Measurements from ENCODE around the gene BLCAP. TPM values are rescaled to one million over a fixed set of nuclear protein-coding genes. Genes with fewer than 3 reads are reported as not detected.

The BLCAP gene
- polyA plus RNA-seq, 3 donors = 79.0 to 92.9 (median 81.9) TPM

DNA sequence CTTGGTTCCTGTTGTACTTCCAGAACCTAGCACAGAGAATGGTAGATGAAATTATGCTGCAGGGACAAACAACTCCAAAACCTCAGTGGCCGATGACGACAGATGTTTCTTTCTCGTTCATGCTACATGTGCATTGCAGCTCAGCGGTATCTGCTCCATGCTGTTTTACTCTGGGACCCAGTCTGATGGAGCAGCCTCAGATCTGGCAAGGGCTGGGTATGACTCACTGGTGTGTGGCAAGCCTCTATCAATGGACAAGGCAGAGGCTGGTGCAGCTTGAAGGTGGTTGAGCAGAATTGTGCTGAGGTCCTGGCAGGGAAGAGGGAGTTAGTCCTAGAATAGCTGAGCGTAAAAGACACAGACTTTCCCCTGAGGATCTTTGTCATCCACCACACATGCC, 10.3 kb upstream of the BLCAP start:
- DNase-seq (ENCODE audit: extremely low read depth in 1 of 11, low read depth in 9 of 11, low spot score in 4 of 11) = no peak

DNA sequence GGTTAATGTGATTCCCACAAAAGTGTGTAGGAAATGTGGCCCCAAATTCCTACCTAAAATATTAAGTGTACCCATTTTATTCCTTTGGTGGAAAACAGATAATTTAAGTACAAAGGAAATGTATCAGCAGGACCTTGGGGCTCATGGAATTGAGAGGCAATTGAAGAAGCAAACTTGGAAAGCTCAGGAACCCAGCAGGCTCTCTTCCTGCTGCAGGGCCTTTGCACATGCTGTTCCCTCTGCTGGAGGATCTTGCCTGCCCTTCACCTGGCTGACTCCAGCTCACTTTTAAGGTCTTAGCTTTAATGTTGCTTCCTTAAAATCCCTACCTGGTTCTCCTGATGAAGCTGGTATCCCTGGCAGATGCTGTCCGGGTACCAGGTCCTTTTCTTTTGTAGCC, 9.8 kb upstream of the BLCAP start:
- DNase-seq (ENCODE audit: extremely low read depth in 1 of 11, low read depth in 9 of 11, low spot score in 4 of 11) = no peak

DNA sequence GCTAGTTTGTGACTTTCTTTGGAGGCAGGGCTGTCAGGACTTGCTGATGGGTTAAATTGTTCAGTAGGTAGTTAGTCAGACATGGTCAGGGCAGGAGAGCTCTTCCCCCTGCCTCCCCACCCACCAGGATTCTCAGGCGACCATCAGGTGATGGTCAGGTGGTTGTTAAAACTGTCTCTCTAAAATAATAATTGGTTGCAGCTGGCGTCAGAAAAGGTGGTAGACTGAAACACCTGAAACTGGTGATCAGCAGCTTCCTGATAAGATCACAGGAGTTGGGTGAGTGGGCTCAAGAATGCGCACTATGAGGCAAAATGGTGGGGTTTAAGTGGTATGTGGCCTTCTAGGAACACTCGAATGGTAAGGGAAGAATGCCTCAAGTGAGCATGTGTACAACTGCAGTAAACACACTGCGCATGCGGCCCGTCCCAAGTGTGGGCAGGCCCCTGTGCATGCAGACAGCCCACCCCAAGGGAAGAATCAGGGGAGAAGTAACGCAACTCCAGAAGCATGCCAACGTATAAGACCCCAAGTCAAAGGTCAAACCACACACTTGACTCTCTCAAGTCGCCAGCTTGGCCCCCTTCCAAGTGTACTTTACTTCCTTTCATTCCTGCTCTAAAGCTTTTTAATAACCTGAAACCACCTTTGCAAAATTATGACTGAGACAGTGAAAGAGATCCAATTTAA, 7.9 kb upstream of the BLCAP start:
- no peak for DNase-seq (ENCODE audit: extremely low read depth in 1 of 11, low read depth in 9 of 11, low spot score in 4 of 11)

DNA sequence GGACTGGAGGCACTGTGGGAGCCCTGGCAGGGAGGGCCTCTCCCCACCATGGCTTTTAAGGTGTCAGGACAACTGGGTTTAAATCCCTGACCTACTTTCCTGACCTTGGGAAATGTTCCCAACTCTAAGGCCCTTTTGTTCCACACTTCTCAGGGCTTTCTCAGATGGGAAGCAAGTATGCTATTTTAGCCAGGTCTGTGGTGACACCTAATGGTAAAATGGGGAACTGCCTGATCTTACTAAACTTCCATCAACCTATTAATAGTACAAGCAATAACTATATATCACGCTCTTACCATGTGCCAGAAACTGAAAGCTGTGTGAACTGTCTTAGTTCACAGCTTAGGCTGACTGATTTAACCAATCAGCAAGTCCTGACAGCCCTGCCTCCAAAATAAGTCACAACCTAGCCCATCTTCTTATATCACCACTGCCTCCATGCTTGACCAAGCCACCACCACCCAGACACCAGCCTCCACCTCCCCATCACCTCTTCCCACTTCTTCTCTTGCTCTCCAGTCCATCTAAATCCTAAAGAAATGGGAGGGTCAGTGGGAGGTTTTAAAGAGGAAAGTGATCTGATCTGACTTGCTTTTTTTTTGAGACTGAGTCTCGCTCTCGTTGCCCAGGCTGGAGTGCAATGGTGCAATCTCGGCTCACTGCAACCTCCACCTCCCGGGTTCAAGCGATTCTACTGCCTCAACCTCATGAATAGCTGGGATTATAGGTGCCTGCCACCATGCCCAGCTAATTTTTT, 6.9 kb upstream of the BLCAP start:
- peak in 5 of 11 donors; percentile 69 to 83 (median 76) for DNase-seq (ENCODE audit: extremely low read depth in 1 of 11, low read depth in 9 of 11, low spot score in 4 of 11)

DNA sequence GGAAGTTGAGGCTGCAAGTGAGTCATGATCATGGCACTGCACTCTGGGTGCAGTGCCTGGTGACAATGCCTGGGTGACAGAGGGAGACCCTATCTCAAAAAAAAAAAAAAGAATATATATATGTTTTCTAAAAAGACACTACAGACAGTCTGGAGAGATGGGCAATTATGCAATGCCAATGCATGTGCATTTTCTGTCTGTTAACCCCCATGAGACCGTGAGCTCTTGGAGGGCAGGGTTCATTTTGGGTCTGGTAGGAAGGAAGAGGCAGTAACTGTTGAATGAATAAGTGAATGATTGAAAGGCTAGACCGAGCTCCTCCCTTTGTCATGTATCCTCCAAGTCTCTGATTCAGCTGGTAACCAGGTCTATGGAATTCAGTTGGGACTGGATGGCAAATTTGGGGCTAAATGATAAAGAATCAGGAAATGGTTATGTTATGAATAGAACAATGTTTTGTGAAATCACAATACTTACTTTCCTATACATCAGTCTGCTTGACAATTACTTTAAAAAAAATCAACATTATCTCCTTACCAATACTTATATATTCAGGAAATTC, 5.6 kb upstream of the BLCAP start:
- no peak for DNase-seq (ENCODE audit: extremely low read depth in 1 of 11, low read depth in 9 of 11, low spot score in 4 of 11)

DNA sequence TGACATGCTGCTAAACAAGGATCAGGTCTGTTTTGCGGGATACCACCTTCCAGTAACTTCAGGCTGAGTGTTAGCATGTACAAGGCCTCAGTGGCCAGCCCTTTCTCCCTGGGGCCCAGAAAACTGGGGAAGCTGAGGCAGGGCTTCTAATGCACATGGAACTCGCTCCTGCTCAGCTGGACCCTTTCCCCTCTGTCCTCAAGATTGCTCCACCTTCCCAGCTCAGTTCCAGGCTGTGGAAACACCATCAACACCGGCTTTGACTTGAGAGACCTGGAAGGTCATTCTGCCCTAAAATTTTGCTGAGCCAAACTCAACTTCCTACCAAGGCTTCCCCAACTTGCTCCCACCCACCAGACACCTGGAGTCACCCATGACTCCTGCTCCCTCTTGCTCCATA, 4.2 kb upstream of the BLCAP start:
- no peak for DNase-seq (ENCODE audit: extremely low read depth in 1 of 11, low read depth in 9 of 11, low spot score in 4 of 11)

DNA sequence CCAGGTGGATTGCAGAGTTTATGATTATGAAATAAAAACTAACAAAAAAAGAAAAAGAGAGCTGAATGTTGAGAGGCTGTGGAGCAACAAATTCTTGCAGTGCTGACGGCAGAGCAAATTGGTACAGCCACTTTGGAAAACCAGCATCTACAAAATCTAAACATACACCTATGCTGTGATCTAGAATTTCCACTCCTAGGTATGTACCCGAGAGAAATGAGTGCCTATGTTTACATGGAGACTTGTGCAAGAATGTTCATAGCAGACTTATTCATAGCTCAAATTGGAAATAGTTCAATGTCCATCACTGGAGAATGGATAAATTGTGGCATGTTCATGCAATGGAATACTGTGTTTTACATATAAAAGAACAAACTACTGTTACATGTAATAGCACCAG, 3.0 kb upstream of the BLCAP start:
- no peak for DNase-seq (ENCODE audit: extremely low read depth in 1 of 11, low read depth in 9 of 11, low spot score in 4 of 11)

DNA sequence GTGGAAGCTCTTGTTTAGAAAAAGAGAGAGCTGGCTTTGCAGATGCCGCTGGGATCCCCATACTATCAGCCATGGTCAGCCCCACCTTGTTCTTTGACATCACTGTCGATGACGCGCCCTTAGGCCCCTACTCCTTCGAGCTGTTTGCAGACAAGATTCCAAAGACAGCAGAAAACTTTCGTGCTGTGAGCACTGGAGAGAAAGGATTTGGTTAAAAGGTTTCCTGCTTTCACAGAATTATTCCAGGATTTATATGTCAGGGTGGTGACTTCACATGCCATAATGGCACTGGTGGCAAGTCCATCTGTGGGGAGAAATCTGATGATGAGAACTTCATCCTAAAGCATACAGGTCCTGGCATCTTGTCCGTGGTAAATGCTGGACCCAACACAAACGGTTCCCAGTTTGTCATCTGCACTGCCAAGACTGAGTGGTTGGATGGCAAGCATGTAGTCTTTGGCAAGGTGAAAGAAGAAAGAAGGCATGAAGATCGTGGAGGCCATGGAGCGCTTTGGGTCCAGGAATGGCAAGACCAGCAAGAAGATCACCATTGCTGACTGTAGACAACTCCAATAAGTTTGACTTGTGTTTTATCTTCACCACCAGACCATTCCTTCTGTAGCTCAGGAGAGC, 2.4 kb upstream of the BLCAP start:
- DNase-seq (ENCODE audit: extremely low read depth in 1 of 11, low read depth in 9 of 11, low spot score in 4 of 11) = no peak

DNA sequence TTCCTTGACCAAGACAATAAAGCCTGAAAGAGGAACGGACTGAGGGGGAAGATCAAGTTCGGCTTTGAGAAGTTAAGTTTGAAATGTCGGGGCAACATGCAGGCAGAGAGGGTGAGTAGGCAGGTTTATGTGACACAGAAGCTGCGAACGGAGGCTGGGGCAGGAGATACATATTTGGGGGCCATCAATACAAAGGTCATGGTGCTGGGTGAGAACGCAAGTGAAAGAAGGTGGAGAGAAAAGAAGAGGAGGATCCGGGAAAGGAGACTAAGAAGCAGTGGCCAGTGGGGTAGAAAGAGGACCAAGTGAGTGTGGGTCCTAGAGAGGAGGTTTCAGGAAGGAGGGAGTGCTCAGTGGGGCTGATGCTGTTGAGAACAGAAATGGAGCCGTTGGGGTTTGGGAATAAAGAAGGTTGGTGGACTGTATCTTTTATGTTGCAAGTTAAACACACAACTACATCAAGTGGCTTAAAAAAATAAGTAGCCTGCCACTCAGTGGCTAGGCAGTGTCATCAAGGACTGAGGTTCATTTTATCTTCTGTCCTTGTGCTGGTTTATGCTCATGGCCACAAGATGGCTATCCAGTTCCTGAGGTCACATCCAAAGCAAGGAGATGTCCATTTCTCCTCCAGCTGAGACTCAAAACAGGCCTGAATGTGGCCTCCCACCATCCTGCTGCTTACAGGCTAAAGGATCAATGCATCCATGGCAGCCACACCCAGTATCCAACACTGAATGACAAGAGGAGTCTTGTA, 1.7 kb upstream of the BLCAP start:
- no peak for DNase-seq (ENCODE audit: extremely low read depth in 1 of 11, low read depth in 9 of 11, low spot score in 4 of 11)

DNA sequence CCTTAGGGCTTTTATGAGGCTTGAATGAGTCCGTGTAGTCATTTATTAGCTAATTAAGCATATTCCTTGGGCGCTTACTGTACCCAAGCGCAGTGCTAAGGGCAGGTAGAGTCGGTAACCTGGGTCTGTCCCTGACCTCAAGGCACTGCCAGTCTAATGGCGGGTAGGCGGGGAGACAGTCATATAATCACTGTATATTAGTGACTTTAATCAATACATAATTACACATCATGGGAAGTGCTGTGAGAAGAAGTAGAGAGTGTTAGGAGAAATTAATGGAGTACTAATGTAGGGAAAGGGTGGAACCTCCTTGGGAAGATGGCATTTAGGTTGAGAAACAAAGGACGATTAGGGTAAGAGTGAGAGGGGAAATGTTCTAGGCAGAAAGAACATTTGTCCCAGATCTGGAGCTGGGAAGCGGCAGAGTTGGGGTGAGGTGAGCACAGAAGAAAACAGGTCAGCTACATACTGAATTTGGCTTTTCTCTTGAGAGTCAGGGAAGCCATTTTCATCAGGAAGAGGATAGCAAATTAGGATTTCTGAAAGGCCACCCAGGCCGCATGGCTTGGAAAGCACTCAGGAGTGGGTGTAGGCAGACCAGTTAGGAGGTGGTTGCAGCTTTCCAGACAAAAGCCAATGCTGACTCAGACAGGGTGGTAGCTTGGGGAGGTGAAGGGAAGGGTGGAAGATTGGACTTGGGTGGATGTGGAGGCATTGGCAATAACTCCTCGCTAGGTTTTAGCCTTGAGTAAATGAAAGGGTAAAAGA, 954 bp upstream of the BLCAP start:
- no peak for DNase-seq (ENCODE audit: extremely low read depth in 1 of 11, low read depth in 9 of 11, low spot score in 4 of 11)

DNA sequence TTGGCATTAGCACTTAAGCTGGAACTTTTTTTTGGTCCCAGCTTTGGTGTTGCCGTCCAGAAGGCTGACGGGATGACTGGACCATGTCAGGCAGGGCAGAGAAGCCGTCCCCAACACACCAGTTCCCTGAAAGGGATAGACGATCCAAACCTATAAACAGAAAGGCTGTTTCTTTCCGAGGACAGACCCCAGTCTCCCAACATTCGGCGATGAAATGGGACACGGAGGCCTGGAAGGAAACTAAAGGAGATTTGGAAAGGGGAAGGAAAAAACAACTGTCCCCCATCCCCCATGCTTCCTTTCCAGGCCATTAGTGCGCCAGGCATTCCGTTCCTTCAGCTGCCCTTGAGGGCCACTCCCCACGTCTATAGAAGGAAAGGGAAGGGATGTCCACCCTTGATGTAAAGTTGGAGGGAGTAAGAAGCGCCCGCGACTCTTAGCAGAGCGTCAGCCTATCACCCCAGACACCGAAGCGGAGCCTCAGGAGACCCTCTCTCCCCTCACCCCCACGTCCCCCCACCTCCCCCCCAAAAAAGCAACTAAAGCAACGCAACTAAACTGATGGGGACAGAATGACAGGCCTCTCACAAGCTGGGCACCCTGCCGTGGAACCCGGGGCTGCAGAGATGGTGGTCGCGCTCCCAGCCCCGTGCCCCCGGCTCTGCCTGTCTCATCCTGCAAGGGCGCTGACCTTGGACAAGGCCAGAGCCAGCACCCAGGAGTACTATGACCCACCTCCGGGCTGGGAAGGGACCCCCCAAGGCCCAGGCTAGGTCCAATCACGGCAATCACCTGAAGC, 638 bp downstream of the BLCAP start:
- DNase-seq (ENCODE audit: extremely low read depth in 1 of 11, low read depth in 9 of 11, low spot score in 4 of 11) = no peak

DNA sequence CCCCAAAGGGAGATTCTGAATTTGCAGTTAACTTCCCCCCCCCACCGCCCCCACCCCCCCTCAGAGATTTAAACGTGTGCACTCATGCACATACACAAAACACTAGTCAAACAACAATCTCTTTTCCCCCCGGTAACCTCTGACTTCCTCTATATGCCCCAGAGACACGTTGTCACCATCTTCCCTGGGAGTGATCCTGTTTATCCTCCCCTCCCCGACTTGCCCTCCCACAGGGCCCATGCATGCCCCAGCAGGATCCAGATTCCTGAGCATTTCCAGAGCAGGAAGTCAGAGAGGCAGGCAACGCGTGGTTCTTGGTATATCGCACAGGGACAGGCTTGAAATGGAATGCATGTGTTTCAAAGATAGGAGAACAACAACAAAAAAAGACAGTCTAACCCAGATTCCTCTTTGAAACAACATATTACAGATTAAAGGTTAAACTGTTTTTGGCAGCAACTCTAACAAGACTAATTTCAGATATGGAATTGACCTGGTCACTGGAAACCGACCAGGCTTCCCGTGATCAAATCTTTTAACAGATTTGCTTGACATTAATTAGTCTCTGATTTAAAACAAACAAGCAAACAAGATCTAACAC, 1.3 kb downstream of the BLCAP start:
- no peak for DNase-seq (ENCODE audit: extremely low read depth in 1 of 11, low read depth in 9 of 11, low spot score in 4 of 11)

DNA sequence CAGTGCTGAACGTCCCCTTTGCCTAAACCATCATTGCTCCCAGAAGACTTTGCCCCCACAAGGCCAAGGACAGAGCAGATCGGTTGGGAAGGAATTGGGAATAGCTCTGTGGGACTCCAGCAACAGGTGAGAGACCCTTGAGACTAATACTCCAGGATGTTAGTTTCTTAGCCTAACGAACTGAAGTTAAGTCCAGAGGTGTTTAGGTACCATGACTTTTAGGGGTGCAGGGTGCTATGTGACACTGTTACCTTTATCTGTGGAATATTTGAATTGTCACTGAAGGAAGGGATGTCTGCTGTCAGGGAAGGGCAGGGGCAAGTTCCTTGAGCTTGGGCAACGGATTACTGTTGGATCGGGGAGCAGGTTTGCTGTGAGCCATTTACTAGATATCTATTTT, 1.9 kb downstream of the BLCAP start:
- no peak for DNase-seq (ENCODE audit: extremely low read depth in 1 of 11, low read depth in 9 of 11, low spot score in 4 of 11)

DNA sequence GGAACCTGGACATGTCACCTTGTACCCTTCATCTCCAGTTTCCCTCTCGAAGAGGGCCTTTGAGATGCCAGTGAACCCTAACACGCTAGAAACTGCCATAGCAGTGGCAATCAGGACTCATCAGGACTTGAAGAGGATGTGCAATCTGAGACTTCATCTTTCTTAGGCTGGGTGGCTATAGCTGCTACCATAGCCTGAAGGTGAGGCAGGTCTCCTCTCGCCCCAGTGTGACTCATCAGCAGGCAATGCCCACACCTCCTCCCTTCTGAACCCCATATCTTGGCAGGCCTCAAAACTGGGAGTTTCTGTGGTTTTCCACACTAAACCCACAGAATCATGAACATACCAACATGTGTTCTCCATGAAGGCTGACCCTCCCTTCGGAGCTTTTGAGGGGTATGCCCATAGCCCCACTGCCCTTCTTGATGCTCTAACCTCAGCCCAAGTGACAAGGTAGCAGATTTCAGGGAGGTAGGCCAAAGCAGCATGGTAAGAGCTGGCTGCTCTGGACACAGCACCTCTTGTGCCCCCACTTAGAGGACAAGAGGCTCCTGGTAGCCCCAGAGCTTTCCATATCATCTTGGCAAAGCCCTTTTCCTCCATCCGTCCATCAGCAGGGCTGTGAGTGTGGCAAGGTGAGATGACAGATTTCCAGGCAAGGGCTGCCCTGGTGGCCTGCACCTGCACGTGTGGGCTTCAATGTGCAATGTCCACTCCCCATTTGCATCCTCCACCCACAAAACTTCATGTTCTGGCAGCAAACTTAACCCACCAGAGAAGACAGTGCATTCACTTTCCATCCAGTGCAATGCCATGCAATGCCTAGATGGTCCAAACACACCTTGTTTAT, 2.6 kb downstream of the BLCAP start:
- DNase-seq (ENCODE audit: extremely low read depth in 1 of 11, low read depth in 9 of 11, low spot score in 4 of 11) = no peak

DNA sequence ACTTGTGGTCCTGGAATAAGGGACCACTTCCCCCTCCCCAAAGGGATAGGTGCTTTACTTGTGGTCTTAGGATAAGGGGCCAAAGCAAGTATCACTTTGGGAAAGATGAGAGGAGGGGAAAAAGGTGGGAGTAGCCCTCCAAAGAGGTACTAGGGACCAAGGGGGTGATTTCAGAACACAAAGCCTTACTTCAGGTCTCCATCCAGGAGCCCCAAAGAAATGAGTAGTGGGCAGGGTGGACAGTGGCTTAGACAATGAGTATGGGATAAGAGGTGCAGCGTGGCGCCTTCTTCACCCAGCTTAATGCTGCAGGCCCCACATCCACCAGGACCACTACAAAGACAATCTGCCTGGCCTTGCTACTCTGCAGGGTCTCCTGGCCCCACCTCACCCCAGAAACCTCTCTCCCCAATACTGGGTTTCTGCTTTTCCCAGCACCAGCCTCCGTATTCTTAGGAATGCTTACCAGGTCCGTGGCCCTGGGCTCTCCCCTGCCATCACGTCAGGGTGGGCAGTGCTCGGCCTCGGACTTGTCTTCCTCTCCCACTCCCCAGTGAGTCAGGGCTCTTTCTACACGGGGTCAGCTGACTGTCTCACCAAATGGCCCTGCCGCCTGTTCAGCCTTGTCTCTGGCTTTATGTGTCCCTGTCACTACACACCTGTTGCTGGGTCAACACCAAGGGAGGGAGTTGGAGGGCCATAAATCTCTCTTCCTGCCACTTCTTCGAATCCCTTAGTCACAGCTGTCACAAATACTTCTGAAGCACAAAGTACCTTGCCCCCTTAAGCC, 3.6 kb downstream of the BLCAP start:
- no peak for DNase-seq (ENCODE audit: extremely low read depth in 1 of 11, low read depth in 9 of 11, low spot score in 4 of 11)

DNA sequence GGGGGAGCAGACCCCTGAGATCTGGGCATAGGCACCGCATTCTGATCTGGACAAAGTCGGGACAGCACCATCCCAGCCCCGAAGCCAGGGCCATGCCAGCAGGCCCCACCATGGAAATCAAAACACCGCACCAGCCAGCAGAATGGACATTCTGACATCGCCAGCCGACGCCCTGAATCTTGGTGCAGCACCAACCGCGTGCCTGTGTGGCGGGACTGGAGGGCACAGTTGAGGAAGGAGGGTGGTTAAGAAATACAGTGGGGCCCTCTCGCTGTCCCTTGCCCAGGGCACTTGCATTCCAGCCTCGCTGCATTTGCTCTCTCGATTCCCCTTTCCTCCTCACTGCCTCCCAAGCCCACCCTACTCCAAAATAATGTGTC, 4.7 kb downstream of the BLCAP start:
- DNase-seq (ENCODE audit: extremely low read depth in 1 of 11, low read depth in 9 of 11, low spot score in 4 of 11) = no peak
